HG02852 (cell line): Measurements from ENCODE around the gene A4GALT.
A peak's percentile ranks its signal among the peaks of the same experiment; 100 is the strongest.

Source experiments
- ATAC-seq: cut with Tn5 transposase; IDR thresholded peaks from one replicate; pipeline ENCODE4 v1.9.1; 2021; ENCODE audit warnings: mild to moderate bottlenecking, moderate library complexity; ENCODE audit not compliant: unreplicated experiment

Gene A4GALT

DNA sequence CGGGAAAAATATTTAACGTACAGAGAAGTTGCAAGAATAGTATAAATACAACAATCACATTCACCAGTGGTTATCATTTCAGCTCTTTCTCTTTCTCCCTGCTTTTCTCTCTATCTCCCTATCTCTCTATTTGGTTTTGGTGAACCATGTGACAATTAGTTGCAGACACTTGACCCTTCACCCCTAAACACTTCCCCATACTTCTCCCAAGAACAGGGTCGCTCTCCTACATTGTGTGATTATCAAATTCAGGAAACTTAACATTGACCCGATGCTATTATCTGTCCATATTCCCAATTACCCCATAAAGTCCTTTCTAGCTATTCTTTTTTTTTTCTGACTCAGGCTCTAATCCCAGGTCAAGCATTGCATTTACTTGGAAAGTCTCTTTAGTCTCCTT lies 66.7 kb downstream of the A4GALT start:
- no peak for ATAC-seq

DNA sequence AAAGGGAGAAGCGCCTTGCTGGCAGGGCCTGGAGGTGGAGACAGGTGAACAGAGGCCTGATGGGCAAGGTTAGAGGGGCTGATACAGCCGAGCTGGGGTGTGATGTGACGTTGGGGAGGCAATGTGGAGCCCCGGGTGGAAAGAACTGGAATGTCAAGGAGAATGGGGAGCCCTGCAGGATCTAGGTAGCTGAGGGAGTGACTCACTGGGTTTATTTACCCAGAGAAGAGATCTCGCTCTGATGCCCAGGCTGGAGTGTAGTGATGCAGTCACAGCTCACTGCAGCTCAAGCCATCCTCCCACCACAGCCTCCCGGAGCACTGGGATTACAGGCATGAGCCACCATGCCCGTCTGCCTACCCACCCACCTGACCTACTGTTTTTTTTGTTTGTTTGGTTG lies 69.5 kb downstream of the A4GALT start:
- no peak for ATAC-seq

DNA sequence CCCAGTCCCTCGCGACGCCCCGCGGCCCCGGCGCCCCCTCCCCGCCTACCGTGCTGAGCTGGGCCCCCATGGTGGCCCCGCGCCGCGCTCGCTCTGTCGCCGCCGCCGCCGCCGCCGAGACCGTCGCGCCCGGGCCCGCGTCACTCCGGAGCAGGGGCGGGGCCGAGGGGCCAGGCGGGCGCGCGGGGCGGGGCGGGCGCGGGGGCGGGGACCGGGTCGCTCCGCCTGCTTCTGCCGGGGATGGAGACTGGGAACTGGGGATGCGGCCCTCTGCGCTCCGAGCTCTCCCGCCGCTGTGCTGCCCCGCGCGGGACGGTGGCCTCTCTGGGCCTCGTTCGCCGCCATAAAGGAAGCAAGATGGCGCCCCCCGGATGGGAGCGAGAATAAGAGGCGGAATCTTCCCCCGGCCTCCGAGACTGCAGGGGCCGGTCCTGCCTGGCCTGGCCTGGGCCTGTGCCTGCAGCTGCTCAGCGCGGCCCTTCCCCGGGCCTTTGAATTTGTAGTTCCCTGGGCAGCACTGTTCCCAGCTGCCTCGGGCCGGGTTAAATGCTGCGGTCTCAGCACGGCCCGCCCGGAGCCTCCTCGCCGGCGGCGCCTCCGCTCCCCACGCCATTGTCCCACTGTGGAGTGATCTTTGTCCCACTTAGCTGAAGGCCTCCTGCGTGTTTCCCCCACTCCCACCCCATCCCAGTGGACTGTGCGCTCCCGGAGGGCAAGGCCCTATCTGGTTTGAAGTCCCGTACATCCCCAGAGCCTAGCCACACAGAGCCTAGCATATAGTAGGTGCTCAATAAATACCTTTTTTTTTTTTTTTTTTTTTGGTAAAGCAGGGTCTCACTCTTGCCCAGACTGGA lies 71.2 kb downstream of the A4GALT start, which contains the start of gene CYB5R3:
Gene CYB5R3, minus strand, starts transcription at position 147 of the 854 bp plus-strand sequence. Its CDS starts 77 bp downstream, at position 70.
- ATAC-seq: peak; percentile 74

DNA sequence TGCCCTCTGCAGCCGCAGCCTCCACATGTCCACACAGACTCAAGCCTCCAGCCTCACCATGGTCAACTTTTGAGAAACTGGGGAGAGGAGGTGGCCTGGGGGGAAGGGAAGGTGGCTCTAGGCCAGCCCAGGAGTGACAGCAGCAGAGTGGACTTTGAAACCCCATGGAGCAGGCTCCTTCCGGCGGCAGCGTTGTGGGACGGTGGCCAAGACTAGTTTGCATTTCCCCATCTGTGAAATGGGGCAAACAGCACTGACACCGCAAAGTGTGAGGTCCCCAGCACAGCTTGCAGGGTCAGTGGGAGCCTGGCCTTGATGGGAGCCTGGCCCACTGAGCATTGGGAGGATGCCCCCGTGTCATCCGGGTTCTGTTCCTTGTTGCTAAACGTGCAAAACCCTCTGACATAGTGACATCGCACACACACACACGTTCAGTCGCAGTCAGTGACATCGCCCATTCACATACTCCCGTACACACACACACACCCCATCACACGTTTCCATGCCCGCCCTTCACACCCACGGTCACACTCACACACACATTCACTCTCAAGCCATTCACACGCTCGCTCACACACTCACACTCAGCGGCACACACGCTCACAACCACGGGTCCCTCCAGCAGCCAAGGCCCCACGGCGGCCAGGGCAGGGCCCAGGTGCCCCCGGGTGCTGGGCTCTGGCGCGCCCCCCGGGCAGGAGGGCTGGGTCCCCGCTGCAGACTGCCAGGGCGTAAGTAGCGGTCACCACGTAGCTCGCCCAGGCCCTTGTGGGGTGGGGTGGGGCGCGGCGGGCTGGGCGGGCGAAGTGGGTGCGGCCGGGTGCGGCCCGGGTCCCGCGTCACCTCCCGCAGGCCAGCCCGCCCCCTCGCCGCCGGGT lies 72.1 kb downstream of the A4GALT start:
- peak; percentile 38 for ATAC-seq

DNA sequence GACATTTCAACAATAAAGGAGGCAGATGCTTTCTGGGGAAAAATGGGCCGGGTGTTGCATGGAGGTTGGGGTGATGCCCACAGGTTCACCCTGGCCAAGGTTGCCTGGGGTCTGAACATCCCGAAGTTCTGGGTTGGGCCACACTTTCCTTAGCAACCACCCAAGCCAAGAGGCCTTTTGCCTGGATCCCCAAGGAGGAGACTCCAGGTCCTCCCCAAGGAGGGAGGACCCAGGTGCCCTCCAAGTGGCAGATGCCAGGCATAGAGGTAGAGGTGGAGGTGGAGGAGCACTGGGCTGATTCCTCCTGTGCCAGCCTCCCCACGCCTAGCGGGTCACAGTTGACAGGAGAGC lies 72.7 kb downstream of the A4GALT start:
- no peak for ATAC-seq

DNA sequence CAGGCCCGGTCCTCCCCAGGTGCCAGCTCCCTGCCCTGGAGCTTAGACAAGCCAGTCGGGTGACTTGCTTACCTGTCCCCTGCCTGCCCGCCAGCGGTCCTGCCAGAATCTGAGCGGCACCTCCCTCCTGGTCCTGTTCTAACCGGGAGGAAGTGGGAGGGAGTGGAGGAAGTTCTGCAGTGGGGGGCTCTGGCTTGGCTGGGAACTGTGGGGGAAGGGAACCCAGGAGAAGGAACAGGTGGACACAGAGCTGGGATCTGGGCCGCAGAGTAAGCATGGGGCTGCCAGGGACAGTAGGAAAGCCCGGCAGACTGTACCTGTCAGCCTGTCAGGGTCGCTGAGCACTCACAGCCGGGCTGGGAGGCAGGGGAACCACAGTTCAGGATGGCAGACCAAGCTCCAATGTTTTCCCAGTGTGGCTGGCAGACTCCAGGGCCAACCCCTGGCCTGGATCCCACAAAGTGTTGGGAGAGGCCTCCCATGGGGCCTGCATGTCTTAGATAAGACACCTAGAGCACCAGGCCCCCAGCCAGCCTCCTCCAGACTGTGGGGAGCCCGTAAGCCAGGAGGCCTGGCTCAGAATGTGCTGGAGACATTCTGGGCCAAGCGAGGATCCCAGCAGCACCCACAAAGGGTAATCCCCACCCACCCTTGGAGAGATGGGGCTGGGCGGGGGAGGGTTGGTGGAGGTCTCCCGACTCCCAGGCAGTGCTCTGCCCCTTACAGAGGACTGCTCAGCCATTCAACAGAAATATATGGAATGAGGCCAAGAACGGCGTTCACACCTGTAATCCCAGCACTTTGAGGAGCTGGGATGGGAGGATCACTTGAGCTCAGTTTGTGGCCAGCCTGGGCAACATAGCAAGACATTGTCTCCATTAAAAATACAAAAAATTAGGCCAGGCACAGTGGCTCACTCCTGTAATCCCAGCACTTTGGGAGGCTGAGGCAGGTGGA lies 73.8 kb downstream of the A4GALT start:
- ATAC-seq: no peak

DNA sequence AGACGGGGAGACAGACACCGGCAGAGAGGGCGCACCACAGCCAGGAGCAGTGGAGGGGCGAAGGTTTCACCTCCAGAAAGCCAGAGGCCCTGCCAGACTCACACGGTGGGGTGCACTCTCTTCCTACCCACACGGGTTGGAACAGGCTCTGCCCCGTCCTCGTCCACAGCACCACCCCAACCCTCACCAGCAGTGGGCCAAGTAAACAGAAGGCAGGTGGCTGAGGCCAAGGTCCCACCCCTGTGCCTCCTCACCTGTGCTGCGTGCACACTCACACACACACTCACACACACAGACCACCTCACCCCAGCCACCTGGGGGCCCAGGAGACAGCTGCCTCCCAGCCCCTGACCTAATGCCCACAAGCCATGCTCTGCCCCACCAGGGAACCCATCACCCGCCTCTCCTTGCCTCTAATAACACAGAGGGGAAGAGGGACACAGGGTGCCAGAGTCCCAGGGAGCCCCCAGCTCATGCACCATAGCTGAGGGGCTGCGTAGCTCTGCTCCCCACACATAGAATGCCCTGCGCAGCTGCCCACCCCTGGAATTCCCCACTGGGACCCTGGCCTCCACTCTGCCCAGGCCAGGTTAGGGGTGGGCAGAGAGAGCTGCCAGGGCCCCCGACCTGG lies 74.6 kb downstream of the A4GALT start:
- no peak for ATAC-seq

DNA sequence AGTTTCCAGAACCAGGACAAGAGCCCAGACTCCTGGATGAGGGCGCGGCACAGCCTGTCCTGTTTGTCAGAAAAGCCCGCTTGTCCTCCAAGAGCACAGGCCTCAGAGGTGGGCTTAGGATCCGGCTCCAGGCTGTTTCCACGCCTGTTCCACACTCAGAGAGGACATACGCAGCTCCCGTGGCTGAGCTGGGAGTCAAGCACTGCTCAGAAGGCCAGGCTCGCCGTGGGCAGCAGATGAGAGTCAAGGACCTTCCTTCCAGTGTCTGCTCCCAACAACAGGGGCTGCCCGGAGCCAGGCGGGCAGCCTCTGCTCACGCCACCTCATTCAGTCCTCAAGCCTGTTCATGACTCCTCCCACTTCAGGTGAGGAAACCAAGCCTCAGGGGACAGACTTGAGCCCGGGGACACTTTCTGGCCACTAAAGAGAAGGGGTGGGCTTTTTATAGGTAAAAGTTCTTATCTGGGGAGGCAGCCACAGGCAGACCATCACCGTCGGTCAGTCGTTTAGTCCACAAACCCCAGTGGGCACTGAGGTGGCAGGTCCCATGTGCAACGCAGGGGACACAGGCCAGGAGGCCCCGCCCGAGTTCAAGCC lies 75.2 kb downstream of the A4GALT start:
- ATAC-seq: no peak

DNA sequence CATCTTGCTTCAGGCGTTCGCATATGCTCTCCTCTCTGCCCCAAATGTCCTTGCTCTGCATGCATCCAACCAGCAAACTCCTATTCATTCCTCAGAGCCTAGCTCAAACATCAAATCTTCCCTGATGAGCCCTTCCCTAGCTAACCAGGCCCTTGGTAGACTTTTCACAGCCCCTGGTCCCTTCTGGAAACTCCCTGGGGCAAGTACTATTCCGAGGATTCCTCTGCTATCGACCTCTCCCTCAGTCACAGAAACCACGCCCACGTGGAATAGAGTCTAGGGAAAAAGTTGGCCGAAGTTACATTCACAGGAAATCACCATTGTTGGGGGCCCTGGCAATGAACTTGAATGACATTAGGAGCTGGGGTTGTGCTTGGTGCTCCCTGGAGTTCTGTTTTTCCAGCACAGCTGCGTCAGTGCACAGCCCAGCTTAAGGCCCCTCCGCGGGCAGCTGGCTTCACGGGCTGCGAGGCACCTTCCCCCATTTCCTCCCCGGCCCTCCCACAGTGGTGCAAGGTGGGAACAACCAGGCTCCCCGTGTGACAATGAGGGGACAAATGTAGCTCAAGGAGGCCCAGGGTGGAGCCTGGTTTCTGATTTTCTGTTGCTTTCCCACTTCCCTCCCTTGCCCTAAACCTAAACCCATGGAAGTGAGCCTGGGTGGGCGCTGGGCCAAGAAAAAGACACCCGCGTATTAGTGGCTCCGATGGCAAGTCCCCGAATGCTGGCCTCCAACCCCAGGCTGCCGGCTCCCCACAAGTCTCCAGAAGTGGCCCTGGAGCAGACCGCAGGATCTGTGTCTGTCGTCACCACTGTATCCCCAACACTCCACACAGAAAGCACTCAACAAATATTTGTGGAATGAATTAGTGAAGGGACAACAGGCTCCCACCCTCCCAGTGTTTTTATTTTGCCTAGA lies 76.0 kb downstream of the A4GALT start:
- ATAC-seq: no peak

DNA sequence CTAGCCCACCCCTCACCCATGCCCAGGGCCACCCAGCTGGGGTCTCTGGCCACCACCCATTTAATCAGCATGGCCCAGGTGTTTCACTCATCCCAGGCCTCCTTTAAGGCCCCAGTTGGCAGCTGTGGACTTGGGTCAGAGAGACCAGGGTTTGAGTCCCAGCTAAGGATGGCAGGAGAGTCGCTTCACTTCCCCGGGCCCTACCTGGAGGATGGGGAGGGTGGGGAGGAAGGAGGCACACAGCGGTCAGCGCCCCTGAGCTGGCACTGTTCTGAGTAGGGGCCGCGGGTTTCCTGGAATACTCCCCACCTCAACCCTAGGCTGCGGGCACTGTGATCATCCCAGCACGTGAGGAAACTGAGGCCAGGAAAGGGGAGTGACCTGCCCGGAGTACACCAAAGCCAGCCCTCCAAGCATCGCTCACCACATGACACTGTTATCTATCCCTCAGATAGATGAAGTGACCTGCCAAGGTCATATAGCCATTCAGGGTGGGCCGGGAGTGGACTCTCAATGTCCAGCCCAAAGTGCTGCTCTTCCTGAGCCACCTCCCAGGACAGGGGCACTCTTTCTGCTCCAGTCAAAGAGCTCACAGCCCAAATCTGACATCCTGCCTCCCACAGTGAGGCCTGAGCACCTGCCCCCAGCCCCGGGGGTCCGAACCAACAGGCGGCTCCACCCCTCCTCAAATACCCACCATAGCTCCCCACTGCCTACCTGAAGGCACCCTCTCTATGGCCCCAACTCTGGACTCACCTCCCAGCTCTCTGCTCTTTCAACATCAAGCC lies 76.8 kb downstream of the A4GALT start:
- ATAC-seq: no peak

DNA sequence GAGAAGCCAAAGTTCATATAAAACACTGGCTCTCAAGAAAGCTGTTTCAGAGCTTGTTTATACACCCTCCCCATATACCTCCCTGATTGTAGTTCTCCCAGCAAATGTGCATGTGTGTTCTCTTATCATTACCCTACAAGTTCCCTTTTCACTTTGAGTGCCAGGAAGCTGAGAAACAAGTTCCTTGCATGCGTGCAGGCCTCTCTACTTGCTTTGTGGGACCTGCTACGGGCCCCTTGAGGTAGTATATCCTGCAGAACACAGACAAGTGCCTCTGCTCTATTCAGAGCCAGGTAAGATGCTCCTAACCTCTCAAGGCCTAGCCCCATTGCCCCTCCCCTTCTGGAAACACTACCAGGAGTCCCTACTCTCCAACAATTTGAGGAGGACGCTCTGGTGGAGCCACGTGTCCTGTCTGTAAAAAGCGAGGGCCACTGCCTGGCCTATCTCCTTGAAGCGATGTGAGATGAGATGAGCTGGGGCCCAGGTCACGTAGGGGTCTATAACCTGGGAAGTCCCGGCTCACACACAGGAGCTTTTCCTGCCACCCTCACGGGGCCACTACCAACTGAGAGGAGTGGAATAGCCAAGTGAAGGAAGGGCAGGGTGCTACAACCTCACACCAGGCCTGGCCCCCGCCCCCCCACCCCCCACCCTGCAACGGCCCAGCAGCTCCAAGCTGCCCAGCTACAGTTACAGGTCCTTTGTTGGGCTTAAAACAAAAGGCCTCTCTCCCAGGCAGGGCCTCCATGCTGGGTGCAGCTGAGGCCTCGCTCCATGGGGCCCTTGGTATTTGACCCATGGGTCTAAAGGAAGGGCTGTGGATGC lies 77.7 kb downstream of the A4GALT start:
- ATAC-seq: no peak
